Natural killer cell (primary cell): ENCODE data around the gene MYPN. TPM values are rescaled to one million over a fixed set of nuclear protein-coding genes. Genes with fewer than 3 reads are reported as not detected.

Experiments
- ATAC-seq, 3 donors: fragments of 150-1000 bp in 2 of 3; fragments of 200-7000 bp in 1 of 3; cut with Tn5 transposase; 1 replicate in 1 of 3; 2 replicates in 2 of 3; pipeline ENCODE4 v1.10.0; 2021; ENCODE audit warnings: mild to moderate bottlenecking in 2 of 3, moderate library complexity in 2 of 3
- DNase-seq, 2 donors: peaks; one replicate each; pipeline versions ENCODE4 v3.0.0 to v3.0.0-alpha.2; 2013 to 2021; ENCODE audit warnings: mixed read lengths in 1 of 2
- H3K27ac ChIP-seq: one replicate; pipeline ENCODE4 v1.5.1; 2013; ENCODE audit warnings: mild to moderate bottlenecking, low read length
- H3K27me3 ChIP-seq: one replicate; pipeline ENCODE4 v1.6.1; 2013; ENCODE audit warnings: low read length; ENCODE audit not compliant: control insufficient read depth, insufficient read depth
- H3K36me3 ChIP-seq: one replicate; pipeline ENCODE4 v1.6.1; 2013; ENCODE audit warnings: low read length; ENCODE audit not compliant: control insufficient read depth, insufficient read depth
- H3K4me1 ChIP-seq: one replicate; pipeline ENCODE4 v1.6.1; 2013; ENCODE audit warnings: low read length; ENCODE audit not compliant: control insufficient read depth, insufficient read depth
- H3K4me3 ChIP-seq: one replicate; pipeline ENCODE4 v1.5.1; 2013; ENCODE audit warnings: low read length
- H3K9me3 ChIP-seq: one replicate; pipeline ENCODE4 v1.6.1; 2013; ENCODE audit warnings: low read length; ENCODE audit not compliant: control insufficient read depth, insufficient read depth
- H3K27ac Mint-ChIP-seq, 2 donors: one replicate each; pipeline ENCODE4 v1.8.0; 2022; ENCODE audit warnings: mild to moderate bottlenecking in 2 of 2, mixed read lengths in 2 of 2, moderate library complexity in 1 of 2
- H3K27me3 Mint-ChIP-seq, 2 donors: one replicate each; pipeline ENCODE4 v1.8.0; 2022; ENCODE audit warnings: low read depth in 2 of 2, mixed read lengths in 2 of 2
- H3K36me3 Mint-ChIP-seq: one replicate; pipeline ENCODE4 v1.8.0; 2022; ENCODE audit warnings: mixed read lengths
- H3K4me1 Mint-ChIP-seq, 2 donors: one replicate each; pipeline ENCODE4 v1.8.0; 2022; ENCODE audit warnings: mixed read lengths in 2 of 2
- H3K4me3 Mint-ChIP-seq: one replicate; pipeline ENCODE4 v1.8.0; 2022; ENCODE audit warnings: mild to moderate bottlenecking, moderate library complexity, mixed read lengths
- H3K9me3 Mint-ChIP-seq, 2 donors: one replicate each; pipeline ENCODE4 v1.8.0; 2022; ENCODE audit warnings: mixed read lengths in 2 of 2
- WGBS: methylation state at CpG from one replicate; pipeline ENCODE4 v1.1.7; 2013; ENCODE audit warnings: missing lambda C conversion rate; ENCODE audit not compliant: insufficient coverage; 5-methylcytosine and 5-hydroxymethylcytosine counted together
- intact Hi-C: fragments of 100-400 bp; cut with micrococcal nuclease; formaldehyde crosslinking; loops from one replicate; pipeline ENCODE4 v1.14.2; 2022
- total RNA-seq, 4 donors: library from RNA; stranded (reverse); fragments of 120-200 nt in 1 of 4; gene quantifications; one replicate each; pipeline versions ENCODE4 v1.2.3 to v1.2.4, GENCODE V29; 2013 to 2022
- TF ChIP-seq, protein P1 (sequence below): fragments of 200-600 bp; IDR thresholded peaks from one replicate; pipeline ENCODE4 v1.8.0; 2022; ENCODE audit warnings: antibody characterized with exemption

MYPN gene
- total RNA-seq, 3 donors from 2014 or later (not counting 1 experiment from before 2014, with no cell fraction given), result not detected

DNA sequence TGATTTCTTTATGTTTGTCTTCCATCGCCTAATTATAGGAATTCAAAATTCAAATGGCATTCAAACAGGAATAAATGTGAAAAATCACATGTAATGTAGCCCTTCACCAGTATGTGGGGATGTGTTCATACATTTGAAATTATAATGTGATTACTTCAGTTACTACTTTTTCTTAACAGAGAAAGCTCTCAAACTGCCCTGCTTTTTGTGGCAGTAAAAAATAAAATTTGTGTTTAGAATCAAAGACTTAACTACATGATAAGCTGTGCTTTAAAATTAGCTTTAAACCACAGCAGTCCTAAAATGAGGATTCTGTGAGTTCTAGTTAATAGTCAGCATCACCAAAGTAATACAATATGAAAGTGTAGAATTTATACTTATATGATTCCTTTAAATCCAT lies 26.4 kb upstream of the MYPN start:
- H3K4me1 ChIP-seq, result no peaks in the 10 kb centered on the region
- H3K9me3 ChIP-seq, result no peaks in the 10 kb centered on the region
- Mint-ChIP-seq H3K4me3 (no peak overlapping the region), H3K4me1 (no peaks in the 10 kb centered on the region), H3K27ac (no peak overlapping the region), H3K36me3 (no peaks in the 10 kb centered on the region), H3K27me3 (peaks cover 10 to 24% of the 10 kb centered on the region in 2 donors), H3K9me3 (no peaks in the 10 kb centered on the region)
- no peak for ATAC-seq
- H3K36me3 ChIP-seq, result no peaks in the 10 kb centered on the region
- intact Hi-C loops, result no loop called here
- TF ChIP-seq, protein P1, sequence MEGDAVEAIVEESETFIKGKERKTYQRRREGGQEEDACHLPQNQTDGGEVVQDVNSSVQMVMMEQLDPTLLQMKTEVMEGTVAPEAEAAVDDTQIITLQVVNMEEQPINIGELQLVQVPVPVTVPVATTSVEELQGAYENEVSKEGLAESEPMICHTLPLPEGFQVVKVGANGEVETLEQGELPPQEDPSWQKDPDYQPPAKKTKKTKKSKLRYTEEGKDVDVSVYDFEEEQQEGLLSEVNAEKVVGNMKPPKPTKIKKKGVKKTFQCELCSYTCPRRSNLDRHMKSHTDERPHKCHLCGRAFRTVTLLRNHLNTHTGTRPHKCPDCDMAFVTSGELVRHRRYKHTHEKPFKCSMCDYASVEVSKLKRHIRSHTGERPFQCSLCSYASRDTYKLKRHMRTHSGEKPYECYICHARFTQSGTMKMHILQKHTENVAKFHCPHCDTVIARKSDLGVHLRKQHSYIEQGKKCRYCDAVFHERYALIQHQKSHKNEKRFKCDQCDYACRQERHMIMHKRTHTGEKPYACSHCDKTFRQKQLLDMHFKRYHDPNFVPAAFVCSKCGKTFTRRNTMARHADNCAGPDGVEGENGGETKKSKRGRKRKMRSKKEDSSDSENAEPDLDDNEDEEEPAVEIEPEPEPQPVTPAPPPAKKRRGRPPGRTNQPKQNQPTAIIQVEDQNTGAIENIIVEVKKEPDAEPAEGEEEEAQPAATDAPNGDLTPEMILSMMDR, result no peak
- peaks cover 2% of the 10 kb centered on the region for H3K27me3 ChIP-seq
- no peak overlapping the region for H3K4me3 ChIP-seq
- no CpG with 5 or more reads among the region's 1 CpG for WGBS
- DNase-seq, result no peak
- H3K27ac ChIP-seq, result no peak overlapping the region

DNA sequence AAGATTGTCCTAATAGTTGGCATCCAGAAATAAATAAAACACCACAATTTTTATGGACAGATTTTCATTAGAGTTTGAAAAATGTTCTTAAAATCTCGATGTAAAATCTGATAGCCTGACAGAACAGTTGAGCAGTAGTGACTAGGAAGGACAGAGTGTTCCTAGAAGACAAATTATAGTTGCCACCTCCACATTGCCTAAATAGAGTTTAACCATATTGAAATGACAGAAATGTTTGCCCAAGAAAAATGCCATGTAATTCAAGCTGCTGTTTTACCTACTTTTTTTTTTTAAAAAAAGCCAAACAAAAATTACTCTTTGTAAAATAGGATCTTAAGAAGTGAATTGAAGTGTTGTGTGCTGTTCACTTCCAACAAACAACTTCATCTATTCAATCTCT lies 25.3 kb upstream of the MYPN start:
- Mint-ChIP-seq H3K27ac (no peak overlapping the region), H3K4me3 (no peak overlapping the region), H3K9me3 (no peaks in the 10 kb centered on the region), H3K4me1 (no peaks in the 10 kb centered on the region), H3K36me3 (no peaks in the 10 kb centered on the region), H3K27me3 (peaks cover 13 to 29% of the 10 kb centered on the region in 2 donors)
- intact Hi-C loops, result no loop called here
- peaks cover 2% of the 10 kb centered on the region for H3K27me3 ChIP-seq
- TF ChIP-seq, protein P1, result no peak
- no peak overlapping the region for H3K4me3 ChIP-seq
- 67% methylated on average over 1 of the region's 1 CpG for WGBS
- DNase-seq, result no peak
- no peaks in the 10 kb centered on the region for H3K9me3 ChIP-seq
- ATAC-seq, result no peak
- H3K4me1 ChIP-seq, result no peaks in the 10 kb centered on the region
- no peak overlapping the region for H3K27ac ChIP-seq
- no peaks in the 10 kb centered on the region for H3K36me3 ChIP-seq

DNA sequence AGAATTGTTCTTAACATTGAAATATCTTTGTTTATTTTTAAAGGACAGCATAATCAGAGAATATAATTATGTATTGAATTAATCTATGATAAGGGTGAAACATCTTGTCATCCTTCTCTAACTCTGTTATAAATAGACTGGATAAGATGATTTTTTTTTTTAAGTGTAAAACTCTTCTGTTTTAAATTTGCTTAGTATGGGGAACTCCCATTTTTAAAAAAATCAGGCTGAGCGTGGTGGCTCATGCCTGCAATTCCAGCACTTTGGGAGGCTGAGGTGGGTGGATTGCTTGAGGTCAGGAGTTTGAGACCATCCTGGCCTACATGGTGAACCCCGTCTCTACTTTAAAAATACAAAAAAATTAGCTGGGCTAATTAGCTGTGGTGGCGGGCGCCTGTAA lies 24.8 kb upstream of the MYPN start:
- no peak overlapping the region for H3K27ac Mint-ChIP-seq
- no peaks in the 10 kb centered on the region for H3K36me3 Mint-ChIP-seq
- ATAC-seq (no peak), DNase-seq (no peak)
- no peaks in the 10 kb centered on the region for H3K9me3 Mint-ChIP-seq
- H3K4me3 Mint-ChIP-seq, result no peak overlapping the region
- no peaks in the 10 kb centered on the region for H3K36me3 ChIP-seq
- intact Hi-C loops, result no loop called here
- peaks cover 2% of the 10 kb centered on the region for H3K27me3 ChIP-seq
- WGBS, result 96% methylated on average over 4 of the region's 4 CpGs
- H3K4me1 Mint-ChIP-seq, result no peaks in the 10 kb centered on the region
- peaks cover 13 to 29% of the 10 kb centered on the region in 2 donors for H3K27me3 Mint-ChIP-seq
- H3K4me1 ChIP-seq, result no peaks in the 10 kb centered on the region
- TF ChIP-seq, protein P1, result no peak
- H3K4me3 ChIP-seq, result no peak overlapping the region
- no peaks in the 10 kb centered on the region for H3K9me3 ChIP-seq
- no peak overlapping the region for H3K27ac ChIP-seq

DNA sequence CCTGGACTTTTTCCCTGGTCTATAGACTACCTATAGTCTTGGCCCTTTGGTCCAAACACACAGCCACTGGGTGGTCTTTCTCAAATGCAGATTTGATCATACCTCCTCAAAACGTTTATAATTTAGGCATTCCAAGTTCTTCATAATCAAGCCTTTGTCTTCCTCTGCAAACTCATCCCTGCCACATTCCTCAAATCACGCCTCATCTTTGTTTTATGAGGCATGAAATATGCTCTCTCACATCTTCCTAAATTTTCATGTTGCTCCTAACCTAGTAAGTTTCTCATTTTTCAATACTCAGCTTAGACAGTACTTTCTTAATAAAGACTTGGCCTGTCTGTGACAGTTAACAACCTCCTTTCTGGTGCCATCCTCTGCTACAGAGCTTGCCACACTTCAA lies 23.3 kb upstream of the MYPN start:
- WGBS, result 84% methylated on average over 2 of the region's 2 CpGs
- TF ChIP-seq, protein P1, result no peak
- Mint-ChIP-seq H3K4me1 (no peaks in the 10 kb centered on the region), H3K36me3 (no peaks in the 10 kb centered on the region), H3K9me3 (no peaks in the 10 kb centered on the region), H3K4me3 (no peak overlapping the region), H3K27ac (no peak overlapping the region), H3K27me3 (peaks cover 10 to 29% of the 10 kb centered on the region in 2 donors)
- no peak for DNase-seq
- Histone ChIP-seq H3K9me3 (no peaks in the 10 kb centered on the region), H3K4me3 (no peak overlapping the region), H3K27me3 (peaks cover 2% of the 10 kb centered on the region), H3K27ac (no peak overlapping the region), H3K36me3 (no peaks in the 10 kb centered on the region), H3K4me1 (no peaks in the 10 kb centered on the region)
- no peak for ATAC-seq
- intact Hi-C loops, result no loop called here
